Activated naive CD8-positive, alpha-beta T cell (primary cell): ENCODE data around the gene CFAP99.

Source experiments
- H3K27ac Mint-ChIP-seq: one replicate; pipeline ENCODE4 v1.8.0; 2021; ENCODE audit warnings: mixed read lengths
- H3K27me3 Mint-ChIP-seq: one replicate; pipeline ENCODE4 v1.8.0; 2021; ENCODE audit warnings: mixed read lengths
- H3K36me3 Mint-ChIP-seq: one replicate; pipeline ENCODE4 v1.8.0; 2021; ENCODE audit warnings: mixed read lengths
- H3K4me1 Mint-ChIP-seq: one replicate; pipeline ENCODE4 v1.8.0; 2021; ENCODE audit warnings: low read depth, mixed read lengths
- H3K4me3 Mint-ChIP-seq: one replicate; pipeline ENCODE4 v1.8.0; 2021; ENCODE audit warnings: mild to moderate bottlenecking, mixed read lengths
- H3K9me3 Mint-ChIP-seq: one replicate; pipeline ENCODE4 v1.8.0; 2021; ENCODE audit warnings: low read depth, mixed read lengths

Gene CFAP99

DNA sequence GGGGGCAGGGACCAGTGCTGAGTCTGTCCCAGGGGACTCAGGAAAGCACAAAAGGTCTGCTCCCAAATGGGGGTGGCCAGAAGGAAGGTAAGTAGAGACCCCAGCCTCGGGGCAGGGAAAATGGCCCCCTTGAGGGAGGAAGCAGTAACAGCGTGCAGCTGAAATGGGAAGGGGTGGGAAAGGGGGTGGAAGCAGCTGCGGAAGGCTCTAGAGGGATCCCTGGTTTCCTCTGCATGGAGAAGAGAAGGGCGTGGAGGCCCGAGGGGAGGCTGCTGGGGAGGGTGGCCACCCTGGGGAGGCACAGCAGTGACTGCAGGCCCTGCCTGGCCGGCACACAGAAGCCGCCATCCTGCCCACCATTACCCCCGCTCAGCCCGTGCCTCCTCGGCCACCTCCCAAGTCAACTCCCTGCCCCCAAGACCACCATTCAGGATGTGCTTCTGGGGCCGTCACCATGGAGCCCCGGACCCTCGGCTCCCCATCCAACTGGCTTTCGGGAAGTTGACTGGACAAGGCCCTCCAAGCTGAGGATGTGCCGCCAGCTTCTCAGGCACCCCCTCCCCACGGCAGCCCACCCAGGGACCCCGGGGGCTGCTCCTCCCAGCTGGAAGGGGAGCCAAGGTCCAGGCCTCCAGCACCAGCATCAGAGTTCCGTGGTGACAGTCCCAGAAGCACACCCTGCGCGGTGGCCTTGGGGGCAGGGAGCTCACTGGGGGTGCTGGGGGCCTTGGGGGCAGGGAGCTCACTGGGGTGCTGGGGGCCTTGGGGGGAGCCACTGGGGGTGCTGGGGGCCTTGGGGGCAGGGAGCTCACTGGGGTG is 23.6 kb downstream of the CFAP99 start:
- H3K9me3 Mint-ChIP-seq = no peaks in the 10 kb centered on the region
- H3K36me3 Mint-ChIP-seq = no peaks in the 10 kb centered on the region
- no peaks in the 10 kb centered on the region for H3K4me1 Mint-ChIP-seq
- H3K27ac Mint-ChIP-seq = no peak overlapping the region
- no peaks in the 10 kb centered on the region for H3K27me3 Mint-ChIP-seq
- H3K4me3 Mint-ChIP-seq = no peak overlapping the region

DNA sequence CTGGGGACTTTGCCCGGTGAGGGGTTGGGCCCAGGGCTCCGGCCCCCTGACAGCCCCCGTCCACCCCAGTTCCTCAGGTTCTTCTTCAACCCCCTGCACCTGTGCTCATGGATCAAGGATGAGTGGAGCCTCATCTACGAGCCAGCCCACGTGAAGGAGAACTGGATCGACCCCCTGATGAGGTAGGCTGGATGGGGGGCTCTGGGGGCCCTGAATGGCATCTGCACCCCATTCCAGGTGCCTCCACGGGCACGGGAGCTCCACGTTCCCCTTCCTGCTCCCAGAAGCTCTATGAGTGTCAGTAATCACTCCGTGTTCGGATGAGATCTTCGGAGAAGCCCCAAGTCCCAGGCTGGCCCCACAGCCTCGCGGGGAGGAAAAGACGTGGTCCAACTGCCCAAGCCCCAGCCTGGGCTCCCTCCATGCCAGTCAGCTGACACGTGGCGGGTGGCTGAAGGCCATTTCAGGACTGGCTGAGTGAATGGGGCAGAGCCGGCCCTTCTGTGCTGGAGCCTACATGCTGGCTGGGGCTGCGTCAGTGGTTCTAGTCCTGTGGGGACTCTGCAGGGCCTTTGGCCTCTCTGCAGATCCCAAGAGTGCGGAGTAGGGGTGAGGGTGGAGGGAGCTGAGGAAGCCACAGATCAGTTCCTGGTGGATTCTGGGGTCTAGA is 24.4 kb downstream of the CFAP99 start:
- no peak overlapping the region for H3K27ac Mint-ChIP-seq
- H3K27me3 Mint-ChIP-seq = no peaks in the 10 kb centered on the region
- H3K4me1 Mint-ChIP-seq = no peaks in the 10 kb centered on the region
- no peak overlapping the region for H3K4me3 Mint-ChIP-seq
- H3K36me3 Mint-ChIP-seq = no peaks in the 10 kb centered on the region
- no peaks in the 10 kb centered on the region for H3K9me3 Mint-ChIP-seq

DNA sequence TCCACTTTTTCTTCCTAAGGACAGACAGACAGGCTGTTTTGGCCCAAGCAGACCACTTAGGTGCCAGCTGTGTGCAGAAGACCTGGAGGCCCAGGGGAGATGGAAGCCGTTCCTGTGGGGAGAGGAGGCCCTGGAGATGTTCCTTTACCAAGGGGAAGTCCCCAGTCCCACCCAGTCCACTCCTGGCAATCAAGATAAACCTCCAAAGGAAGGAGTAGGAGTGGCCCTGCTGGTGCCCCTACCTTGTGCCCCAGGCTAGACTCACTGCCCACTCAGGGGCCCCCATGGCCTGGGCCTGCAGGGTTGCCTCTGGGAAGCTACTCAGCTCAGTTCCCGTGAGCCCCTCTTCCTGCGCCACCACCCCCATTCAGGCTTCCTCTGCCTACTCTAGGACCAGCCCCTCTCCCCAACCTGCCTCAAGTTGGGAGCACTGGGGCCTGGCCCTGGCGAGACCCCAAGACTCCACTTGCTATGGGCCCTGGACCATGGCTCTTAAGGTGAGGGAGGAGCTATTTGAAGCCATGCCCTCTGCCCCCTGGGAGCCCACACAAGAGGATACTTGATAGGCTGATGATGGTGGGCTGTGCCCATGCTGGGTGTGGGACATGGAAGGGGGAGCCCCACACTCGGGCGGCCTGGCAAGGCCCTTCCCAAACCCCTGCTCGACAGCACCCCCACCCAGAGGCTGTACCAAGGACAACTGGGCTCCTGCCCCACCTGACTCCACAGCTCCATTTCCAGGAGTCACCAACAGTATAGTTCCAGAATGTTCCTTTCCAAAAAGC is 25.4 kb downstream of the CFAP99 start:
- Mint-ChIP-seq H3K27me3 (no peaks in the 10 kb centered on the region), H3K4me3 (no peak overlapping the region), H3K9me3 (no peaks in the 10 kb centered on the region), H3K27ac (no peak overlapping the region), H3K36me3 (no peaks in the 10 kb centered on the region), H3K4me1 (no peaks in the 10 kb centered on the region)

DNA sequence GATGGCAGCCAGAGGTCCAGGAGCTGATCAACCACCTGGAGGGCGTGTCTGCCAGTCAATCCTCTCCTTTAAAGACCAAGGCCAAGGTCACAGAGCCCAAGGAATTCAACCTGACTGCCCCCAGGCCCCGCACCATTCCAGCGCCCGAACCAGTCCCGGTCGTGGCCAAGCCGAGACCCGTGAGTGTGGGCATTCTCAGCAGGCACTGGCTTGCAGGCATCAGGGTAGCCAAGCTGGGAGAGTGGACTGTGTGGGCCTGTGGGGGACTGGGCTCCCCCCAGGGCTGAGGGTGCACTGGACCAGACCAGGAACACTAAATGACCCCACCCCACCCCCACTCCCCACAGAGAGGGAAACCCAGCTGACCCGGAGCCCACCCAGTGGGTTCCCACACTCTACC is 26.4 kb downstream of the CFAP99 start:
- H3K4me3 Mint-ChIP-seq = no peak overlapping the region
- no peaks in the 10 kb centered on the region for H3K27me3 Mint-ChIP-seq
- no peaks in the 10 kb centered on the region for H3K36me3 Mint-ChIP-seq
- H3K9me3 Mint-ChIP-seq = no peaks in the 10 kb centered on the region
- H3K27ac Mint-ChIP-seq = no peak overlapping the region
- no peaks in the 10 kb centered on the region for H3K4me1 Mint-ChIP-seq

DNA sequence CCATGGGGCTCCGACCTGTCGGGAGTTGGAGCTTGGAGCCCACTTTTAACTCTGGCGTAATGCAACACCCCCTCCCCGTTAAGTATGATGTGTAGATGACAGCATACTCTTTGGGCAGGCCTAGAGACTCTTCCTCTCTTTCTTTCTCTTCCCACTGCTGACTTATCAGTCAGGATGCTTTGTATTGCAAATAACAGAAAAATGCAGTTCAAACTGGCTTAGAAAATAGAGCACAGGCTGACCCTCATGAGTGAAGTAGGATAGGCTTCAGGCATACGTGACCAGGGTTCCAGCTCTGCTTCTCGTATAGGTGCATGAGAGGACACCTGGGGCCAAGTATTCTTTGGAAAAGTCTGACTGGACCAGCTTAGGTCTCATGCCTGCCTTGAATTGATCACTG is 26.8 kb downstream of the CFAP99 start:
- Mint-ChIP-seq H3K27me3 (no peaks in the 10 kb centered on the region), H3K27ac (no peak overlapping the region), H3K4me1 (no peaks in the 10 kb centered on the region), H3K9me3 (no peaks in the 10 kb centered on the region), H3K36me3 (no peaks in the 10 kb centered on the region), H3K4me3 (no peak overlapping the region)

DNA sequence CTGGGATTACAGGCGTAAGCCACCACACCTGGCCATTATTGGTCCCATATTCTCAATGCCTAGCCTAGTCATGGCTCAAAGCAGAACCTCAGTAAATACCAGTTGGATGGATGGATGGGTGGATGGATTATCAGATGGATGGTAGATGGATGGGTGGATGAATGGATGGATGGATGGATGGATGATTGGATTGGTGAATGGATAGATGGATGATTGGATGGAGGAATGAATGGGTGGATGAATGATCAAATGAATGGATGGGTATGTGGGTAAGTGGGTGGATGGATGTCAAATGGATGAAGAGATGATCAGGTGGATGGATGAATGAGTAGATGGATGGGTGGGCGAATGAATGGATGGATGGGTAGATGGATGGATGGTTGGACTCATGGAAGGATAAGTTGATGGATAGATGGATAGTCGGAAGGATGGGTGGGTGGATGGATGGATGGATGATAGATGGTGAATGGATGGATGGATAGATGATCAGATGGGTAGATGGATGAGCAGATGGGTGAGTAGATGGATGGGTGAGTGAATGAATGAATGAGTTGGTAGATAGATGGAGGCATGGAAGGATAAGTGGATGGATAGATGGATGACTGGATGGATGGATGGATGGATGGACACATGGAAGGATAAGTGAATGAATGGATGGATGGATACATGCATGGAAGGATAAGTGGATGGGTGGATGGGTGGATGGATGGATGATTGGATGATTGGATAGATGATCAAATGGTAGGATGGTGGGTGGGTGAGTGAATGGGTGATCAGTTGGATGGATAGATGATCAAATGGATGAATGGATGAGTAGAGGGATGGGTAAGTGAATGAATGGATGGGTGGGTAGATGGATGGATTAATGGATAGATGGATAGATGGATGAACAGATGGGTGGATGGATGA is 28.2 kb downstream of the CFAP99 start:
- H3K4me3 Mint-ChIP-seq = no peak overlapping the region
- H3K36me3 Mint-ChIP-seq = no peaks in the 10 kb centered on the region
- no peaks in the 10 kb centered on the region for H3K9me3 Mint-ChIP-seq
- no peak overlapping the region for H3K27ac Mint-ChIP-seq
- H3K27me3 Mint-ChIP-seq = no peaks in the 10 kb centered on the region
- H3K4me1 Mint-ChIP-seq = no peaks in the 10 kb centered on the region

DNA sequence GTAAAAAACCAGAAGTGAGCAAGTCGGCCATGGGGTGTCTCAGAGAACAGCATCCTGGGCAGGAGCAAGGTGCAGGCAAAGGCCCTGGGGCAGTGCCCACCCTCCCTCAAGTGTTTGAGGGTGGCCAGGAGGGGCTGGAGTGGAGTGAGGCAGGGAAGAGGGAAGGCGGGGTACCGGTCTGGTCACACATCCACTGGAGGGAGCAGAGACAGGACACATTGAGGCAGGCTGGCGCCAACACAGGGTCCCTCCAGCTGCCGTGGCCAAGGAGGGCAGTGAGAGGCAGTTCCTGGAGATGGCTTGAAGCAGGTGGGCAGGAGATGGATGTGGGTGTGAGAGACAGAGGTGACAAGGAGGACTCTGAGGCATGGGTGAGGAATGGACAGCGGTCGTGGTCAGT is 29.8 kb downstream of the CFAP99 start:
- H3K4me3 Mint-ChIP-seq = no peak overlapping the region
- no peaks in the 10 kb centered on the region for H3K27me3 Mint-ChIP-seq
- H3K27ac Mint-ChIP-seq = no peak overlapping the region
- H3K36me3 Mint-ChIP-seq = no peaks in the 10 kb centered on the region
- H3K4me1 Mint-ChIP-seq = no peaks in the 10 kb centered on the region
- no peaks in the 10 kb centered on the region for H3K9me3 Mint-ChIP-seq

DNA sequence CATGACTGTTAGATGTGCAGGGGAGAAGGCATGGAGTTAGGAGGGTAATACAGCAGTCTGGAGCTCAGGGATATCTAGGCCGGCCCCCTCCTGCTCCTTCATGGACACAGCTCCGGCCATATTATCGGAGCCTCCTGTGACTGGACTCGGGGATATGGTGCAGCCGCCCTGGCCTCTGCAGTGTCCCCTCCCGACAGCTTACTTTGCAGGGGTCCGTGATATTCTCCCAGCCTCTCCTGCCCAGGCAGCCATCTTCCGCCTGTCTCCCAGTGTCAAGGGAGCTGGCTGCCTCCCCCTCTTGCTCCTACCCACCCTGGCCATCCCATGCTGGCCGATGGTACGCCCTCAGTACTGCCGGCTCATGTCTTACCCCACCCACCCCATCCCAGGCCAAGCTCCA is 30.3 kb downstream of the CFAP99 start:
- Mint-ChIP-seq H3K27ac (no peak overlapping the region), H3K36me3 (no peaks in the 10 kb centered on the region), H3K4me3 (no peak overlapping the region), H3K4me1 (no peaks in the 10 kb centered on the region), H3K9me3 (no peaks in the 10 kb centered on the region), H3K27me3 (no peaks in the 10 kb centered on the region)

DNA sequence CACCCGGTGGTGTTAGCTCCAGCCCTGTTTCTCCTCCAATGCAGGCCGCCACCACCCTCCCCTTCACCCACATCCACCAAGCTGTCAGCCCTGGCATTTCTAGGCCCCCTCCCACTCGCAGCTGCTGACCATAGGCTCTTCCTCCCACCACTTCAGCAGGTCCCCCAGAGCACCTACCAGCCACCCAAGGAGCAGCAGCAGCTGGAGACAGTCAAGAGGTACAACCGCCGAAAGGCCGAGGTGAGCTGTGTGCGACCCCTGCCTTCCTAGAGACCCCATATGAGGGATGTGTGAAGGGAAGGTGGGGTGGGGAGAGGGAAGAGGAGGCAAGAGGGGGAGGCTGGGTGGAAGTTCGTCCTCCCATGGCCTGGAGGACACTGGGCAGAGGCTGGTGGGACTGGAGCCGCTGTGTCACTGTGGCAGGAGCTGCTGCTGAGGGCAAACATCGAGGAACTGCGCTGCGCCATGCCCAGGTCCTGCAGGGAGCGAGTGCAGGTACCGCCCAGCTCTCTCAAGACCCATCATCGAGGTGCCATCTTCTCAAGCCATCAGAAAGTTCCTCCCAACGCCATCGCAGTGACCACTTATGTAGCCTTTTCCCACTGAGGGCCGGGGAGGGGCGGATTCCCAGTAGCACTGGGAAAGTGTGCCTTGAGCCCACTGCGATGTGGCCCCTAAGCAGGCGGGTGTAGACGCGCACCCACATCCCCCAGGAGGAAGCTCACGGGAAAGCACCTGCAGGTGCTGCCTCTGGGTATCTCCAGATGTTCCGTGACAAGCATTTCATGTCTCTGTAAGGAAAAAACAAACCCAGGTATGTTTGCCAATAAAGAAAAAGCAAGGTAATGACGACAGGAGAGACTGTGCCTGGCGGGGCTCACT is 31.0 kb downstream of the CFAP99 start:
- Mint-ChIP-seq H3K36me3 (no peaks in the 10 kb centered on the region), H3K9me3 (no peaks in the 10 kb centered on the region), H3K4me1 (no peaks in the 10 kb centered on the region), H3K27me3 (no peaks in the 10 kb centered on the region), H3K4me3 (no peak overlapping the region), H3K27ac (no peak overlapping the region)

DNA sequence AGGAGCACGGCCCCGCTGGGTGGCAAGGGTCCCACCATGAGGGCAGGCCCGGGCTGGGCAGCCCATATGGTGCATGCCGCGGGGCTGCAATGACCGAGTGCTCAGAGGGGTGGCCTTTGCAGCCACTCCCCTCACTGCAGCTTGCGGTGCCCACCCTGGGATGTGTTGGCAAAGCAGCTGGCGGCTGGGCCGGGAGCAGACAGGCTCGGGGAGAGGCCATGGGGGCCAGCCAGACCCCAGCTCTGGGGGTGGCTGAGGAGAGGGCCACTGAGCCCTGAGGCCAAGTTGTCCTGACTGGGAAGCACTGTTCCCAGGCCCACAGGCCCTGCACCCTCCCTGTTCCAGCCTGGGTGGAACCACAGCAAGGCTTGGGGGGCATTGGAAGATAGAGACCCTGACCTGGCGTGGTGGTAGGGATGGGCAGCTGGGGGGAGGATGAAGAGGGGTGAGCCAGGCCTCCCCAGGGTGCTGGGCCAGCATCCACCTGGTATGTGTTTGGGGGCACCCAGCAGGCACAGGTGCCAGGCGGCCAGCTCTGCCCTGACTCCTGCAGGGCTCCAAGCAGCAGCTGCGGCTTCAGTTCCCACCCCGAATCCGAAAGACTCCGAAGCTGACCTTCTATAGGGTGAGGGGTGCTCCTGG is 31.8 kb downstream of the CFAP99 start:
- Mint-ChIP-seq H3K27ac (no peak overlapping the region), H3K4me3 (no peak overlapping the region), H3K27me3 (no peaks in the 10 kb centered on the region), H3K4me1 (no peaks in the 10 kb centered on the region), H3K36me3 (no peaks in the 10 kb centered on the region), H3K9me3 (no peaks in the 10 kb centered on the region)

DNA sequence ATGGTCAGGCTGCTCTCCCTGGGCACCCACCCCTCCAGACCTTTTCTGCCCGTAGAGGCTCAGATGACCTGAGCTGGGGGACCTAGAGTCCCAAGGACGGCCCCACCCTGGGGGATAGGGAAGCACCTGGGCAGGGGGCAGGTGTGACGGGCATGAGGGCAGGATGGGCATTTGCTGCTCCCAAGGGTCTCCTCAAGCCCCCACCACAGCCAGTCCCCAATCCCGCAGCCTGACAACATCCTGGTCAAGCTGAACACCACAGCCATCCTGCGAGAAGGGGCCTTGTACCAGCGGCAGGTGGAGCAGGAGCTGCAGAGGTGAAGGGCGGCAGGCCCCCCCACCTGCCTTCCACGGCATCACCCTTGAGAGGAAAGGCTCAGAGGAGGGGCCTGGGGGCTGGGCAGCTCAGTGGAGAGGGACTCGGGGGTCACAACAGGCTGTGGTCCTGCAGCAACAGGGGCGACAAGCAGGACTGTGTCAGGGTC is 32.3 kb downstream of the CFAP99 start:
- Mint-ChIP-seq H3K4me1 (no peaks in the 10 kb centered on the region), H3K4me3 (no peak overlapping the region), H3K36me3 (no peaks in the 10 kb centered on the region), H3K27me3 (no peaks in the 10 kb centered on the region), H3K9me3 (no peaks in the 10 kb centered on the region), H3K27ac (no peak overlapping the region)

DNA sequence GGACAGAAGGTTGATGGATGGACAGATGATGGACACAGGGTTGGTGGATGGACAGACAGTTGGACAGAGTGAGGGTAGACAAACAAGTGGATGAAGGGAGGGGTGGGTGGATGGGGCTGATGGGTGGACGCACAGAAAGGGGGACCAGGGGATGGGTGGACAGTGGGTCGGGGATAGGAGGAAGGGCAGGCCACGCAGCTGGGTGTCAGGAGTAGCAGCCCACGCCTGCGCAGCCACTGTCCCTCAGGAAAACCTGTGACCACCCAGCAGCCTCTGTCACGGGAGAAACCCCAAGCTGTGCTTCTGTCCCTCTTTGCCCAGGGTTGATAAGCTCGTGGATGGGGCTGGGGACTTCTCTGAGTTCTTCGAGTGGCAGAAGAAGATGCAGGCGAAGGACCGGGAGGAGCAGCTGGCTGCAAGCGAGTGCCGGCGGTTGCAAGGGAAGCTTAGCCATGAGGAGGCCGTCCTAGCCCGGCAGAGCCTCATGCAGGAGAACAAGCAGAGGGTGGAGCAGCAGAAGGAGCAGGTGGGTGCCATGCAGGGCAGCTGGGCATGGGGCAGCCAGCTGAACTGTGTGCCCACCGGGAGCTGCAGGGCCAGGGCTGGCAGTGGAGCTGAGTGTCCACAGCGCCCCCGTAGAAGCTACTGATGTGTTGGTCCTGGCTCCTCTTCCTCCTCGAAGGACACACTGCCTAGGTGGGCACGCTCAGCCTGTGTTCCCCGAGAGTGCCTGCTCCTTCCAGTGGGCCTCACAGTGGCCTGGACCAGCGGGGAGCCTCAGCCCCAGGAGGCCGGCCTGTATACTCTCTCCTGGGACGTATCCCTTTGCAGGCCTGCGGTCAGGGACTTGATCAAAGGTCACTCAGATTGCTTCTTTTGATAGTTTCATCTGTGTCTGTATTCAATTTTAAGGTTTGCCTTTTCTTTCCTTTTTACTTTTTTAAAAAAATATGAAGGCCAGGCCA is 33.3 kb downstream of the CFAP99 start:
- Mint-ChIP-seq H3K4me3 (no peak overlapping the region), H3K27ac (no peak overlapping the region), H3K4me1 (no peaks in the 10 kb centered on the region), H3K27me3 (no peaks in the 10 kb centered on the region), H3K9me3 (no peaks in the 10 kb centered on the region), H3K36me3 (no peaks in the 10 kb centered on the region)
